Endothelial cell of umbilical vein (primary cell): Measurements from ENCODE around the gene NR6A1. TPM values are rescaled to one million over a fixed set of nuclear protein-coding genes. Genes with fewer than 3 reads are reported as not detected.

ENCODE experiments used
- BruUV-seq: library from RNA; stranded (reverse); fragments of 400-500 nt; replicated peaks from 2 replicates; lab custom pipeline; 2021; lab: Mats Ljungman, UMichigan
- CTCF ChIA-PET: fragments of 300-600, 350-600 bp; sonication (Branson Sonifier 250); formaldehyde crosslinking; loops from one replicate; lab custom pipeline; 2021; ENCODE audit warnings: antibody characterized with exemption, inconsistent platforms; lab: Charles Lee
- POLR2A ChIA-PET: fragments of 300-600, 350-600 bp; sonication (Branson Sonifier 250); formaldehyde crosslinking; loops from one replicate; lab custom pipeline; 2021; ENCODE audit warnings: antibody characterized with exemption, inconsistent platforms; lab: Charles Lee
- DNase-seq: peaks from one replicate; pipeline ENCODE4 v3.0.0-alpha.2; 2011; ENCODE audit warnings: low read depth, low spot score
- FAIRE-seq: peaks from 2 replicates; lab custom pipeline; 2011; peaks lifted over from hg19 to GRCh38; lab: Jason Lieb, UNC
- H2AFZ ChIP-seq: 2 replicates; pipeline ENCODE4 v1.6.0; 2012; ENCODE audit warnings: low read depth, low read length, control low read depth, inconsistent platforms
- H3K27ac ChIP-seq: 2 replicates; pipeline ENCODE4 v1.5.1; 2011; ENCODE audit warnings: low read depth, mild to moderate bottlenecking, control low read depth, low read length, moderate library complexity; ENCODE audit not compliant: insufficient read depth
- H3K27me3 ChIP-seq, 2 experiments: 2 replicates each; pipeline versions ENCODE4 v1.6.0 to v1.6.1; 2011; ENCODE audit warnings: low read length in 2 of 2, mixed read lengths in 1 of 2; ENCODE audit not compliant: control insufficient read depth in 2 of 2, insufficient read depth in 2 of 2
- H3K36me3 ChIP-seq, 2 experiments: 2 replicates in 1 of 2; 3 replicates in 1 of 2; pipeline ENCODE4 v1.5.1; 2011; ENCODE audit warnings: low read length in 2 of 2, mild to moderate bottlenecking in 1 of 2, moderate library complexity in 1 of 2; ENCODE audit not compliant: control insufficient read depth in 2 of 2, insufficient read depth in 2 of 2; ENCODE audit errors: extremely low read depth in 1 of 2
- H3K4me1 ChIP-seq: 3 replicates; pipeline ENCODE4 v1.5.1; 2011; ENCODE audit warnings: mild to moderate bottlenecking, low read length; ENCODE audit not compliant: control insufficient read depth, insufficient read depth; ENCODE audit errors: extremely low read depth
- H3K4me2 ChIP-seq: 2 replicates; pipeline ENCODE4 v1.6.1; 2011; ENCODE audit warnings: low read length, control low read depth, mixed read lengths; ENCODE audit not compliant: insufficient read depth
- H3K4me3 ChIP-seq, 3 experiments: fragments of 200-600 bp in 1 of 3; sonication (generic), shearing (Covaris generic) in 1 of 3; replicated peaks in 1 of 3; 2 replicates each; pipeline ENCODE4 v1.5.1; 2011 to 2016; ENCODE audit warnings: control low read depth in 3 of 3, low read length in 3 of 3, mild to moderate bottlenecking in 2 of 3, inconsistent platforms in 1 of 3, low read depth in 1 of 3, moderate library complexity in 1 of 3; ENCODE audit not compliant: insufficient read depth in 1 of 3
- H3K79me2 ChIP-seq: 2 replicates; pipeline ENCODE4 v1.6.0; 2012; ENCODE audit warnings: low read length, inconsistent platforms; ENCODE audit not compliant: control insufficient read depth, insufficient read depth
- H3K9ac ChIP-seq: replicated peaks from 2 replicates; pipeline ENCODE3; 2011; ENCODE audit warnings: low read length, control low read depth; ENCODE audit not compliant: insufficient read depth; ENCODE audit errors: extremely low read depth
- H3K9me1 ChIP-seq: replicated peaks from 3 replicates; pipeline ENCODE4 v1.6.0; 2011; ENCODE audit warnings: mild to moderate bottlenecking, low read length; ENCODE audit not compliant: control insufficient read depth, insufficient read depth; ENCODE audit errors: extremely low read depth
- H3K9me3 ChIP-seq: replicated peaks from 2 replicates; pipeline ENCODE4 v1.5.1; 2012; ENCODE audit warnings: low read length, inconsistent platforms; ENCODE audit not compliant: control insufficient read depth, insufficient read depth
- H4K20me1 ChIP-seq: replicated peaks from 2 replicates; pipeline ENCODE3; 2011; ENCODE audit warnings: mild to moderate bottlenecking, low read length; ENCODE audit not compliant: control insufficient read depth, insufficient read depth; ENCODE audit errors: extremely low read depth
- EZH2 ChIP-seq: IDR thresholded peaks from 2 replicates; pipeline ENCODE4 v1.6.1; 2012; ENCODE audit warnings: borderline replicate concordance, low read depth, mild to moderate bottlenecking, moderate library complexity, low read length, inconsistent platforms; ENCODE audit not compliant: severe bottlenecking
- FOS ChIP-seq: IDR thresholded peaks from 2 replicates; pipeline ENCODE4 v1.6.1; 2011; ENCODE audit warnings: mild to moderate bottlenecking, low read length, moderate library complexity, borderline replicate concordance; ENCODE audit not compliant: insufficient read depth
- GATA2 ChIP-seq: IDR thresholded peaks from 2 replicates; pipeline ENCODE4 v1.7.0; 2011; ENCODE audit warnings: low read depth, mild to moderate bottlenecking, moderate library complexity, mixed read lengths, low read length; ENCODE audit not compliant: insufficient read length, insufficient read depth
- JUN ChIP-seq: IDR thresholded peaks from 2 replicates; pipeline ENCODE4 v1.6.1; 2011; ENCODE audit warnings: borderline replicate concordance, low read depth; ENCODE audit not compliant: insufficient read length, insufficient read depth
- MYC ChIP-seq: IDR thresholded peaks from one replicate; pipeline ENCODE4 v1.6.1; 2011; ENCODE audit warnings: mild to moderate bottlenecking, low read depth, low read length
- POLR2A ChIP-seq: IDR thresholded peaks from 2 replicates; pipeline ENCODE4 v1.6.1; 2012; ENCODE audit warnings: low read depth, mild to moderate bottlenecking, control low read depth, low read length
- POLR2AphosphoS5 ChIP-seq: IDR thresholded peaks from 2 replicates; pipeline ENCODE4 v1.6.1; 2012; ENCODE audit warnings: low read depth, mild to moderate bottlenecking, control low read depth, low read length, moderate library complexity; ENCODE audit not compliant: insufficient read depth
- dilution Hi-C: fragments of 300-500 bp; cut with MboI; formaldehyde crosslinking; loops from one replicate; pipeline ENCODE4 v1.15.0; 2019; ENCODE audit warnings: low sequenced_read_pairs; ENCODE audit not compliant: extremely low pct_ligation_motif_present
- intact Hi-C: fragments of 100-400 bp; cut with micrococcal nuclease; formaldehyde crosslinking; loops from one replicate; pipeline ENCODE4 v1.10.0; 2022
- polyA plus RNA-seq, 4 experiments: library from polyadenylated mRNA; depleted of rRNA in 3 of 4; stranded (reverse) in 3 of 4; unstranded in 1 of 4; fragments of >200 nt; gene quantifications; 2 replicates each; pipeline versions ENCODE4 v1.2.1 to v1.2.3, GENCODE V29; 2011 to 2012; ENCODE audit warnings: missing spikeins in 1 of 4
- total RNA-seq: library from RNA; stranded (reverse); gene quantifications from 2 replicates; pipeline ENCODE4 v1.2.3, GENCODE V29; 2021
- TF ChIP-seq, protein P1 (sequence below): IDR thresholded peaks from 2 replicates; pipeline ENCODE4 v1.6.1; 2011; ENCODE audit not compliant: insufficient read depth, insufficient read length
- TF ChIP-seq, protein P2 (sequence below), 2 donors: IDR thresholded peaks; 1 replicate in 1 of 2; 2 replicates in 1 of 2; pipeline ENCODE4 v1.5.1; 2011; ENCODE audit warnings: low read length in 2 of 2, mild to moderate bottlenecking in 2 of 2, moderate library complexity in 2 of 2, control low read depth in 1 of 2, inconsistent platforms in 1 of 2, low read depth in 1 of 2; ENCODE audit not compliant: insufficient read depth in 1 of 2; ENCODE audit errors: extremely low read depth in 1 of 2

Gene NR6A1
- total and polyA plus RNA-seq, 2 donors (not counting 3 experiments of a cell fraction or from before 2014, with no cell fraction given): 0.17 to 1.2 TPM

DNA sequence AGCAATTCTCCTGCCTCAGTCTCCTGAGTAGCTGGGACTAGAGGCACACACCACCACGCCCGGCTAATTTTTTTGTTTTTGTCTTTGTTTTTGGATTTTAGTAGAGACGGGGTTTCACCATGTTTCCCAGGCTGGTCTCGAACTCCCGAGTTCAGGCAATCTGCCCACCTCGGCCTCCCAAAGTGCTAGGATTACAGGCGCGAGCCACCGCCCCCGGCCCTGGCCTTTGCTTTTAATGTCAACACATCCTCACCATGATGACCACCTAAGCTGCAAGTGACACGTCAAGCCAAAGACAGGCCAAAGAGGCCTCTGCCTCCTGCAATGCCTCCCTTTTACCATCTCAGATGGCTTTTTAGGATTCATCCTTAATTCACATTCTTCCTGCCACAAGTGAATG, 142.4 kb downstream of the NR6A1 start:
- Histone ChIP-seq H3K9ac (no peak overlapping the region), H3K4me2 (no peak overlapping the region), H3K4me3 (no peak overlapping the region), H3K36me3 (no peaks in the 10 kb centered on the region), H2AFZ (no peak overlapping the region), H3K79me2 (no peaks in the 10 kb centered on the region), H3K9me1 (no peaks in the 10 kb centered on the region), H3K9me3 (no peaks in the 10 kb centered on the region), H4K20me1 (no peaks in the 10 kb centered on the region), H3K27me3 (no peaks in the 10 kb centered on the region), H3K27ac (no peak overlapping the region), H3K4me1 (no peaks in the 10 kb centered on the region)
- dilution Hi-C loops: no loop called here
- TF ChIP-seq EZH2: no peak
- no peak for TF ChIP-seq POLR2AphosphoS5
- TF ChIP-seq, protein P1, sequence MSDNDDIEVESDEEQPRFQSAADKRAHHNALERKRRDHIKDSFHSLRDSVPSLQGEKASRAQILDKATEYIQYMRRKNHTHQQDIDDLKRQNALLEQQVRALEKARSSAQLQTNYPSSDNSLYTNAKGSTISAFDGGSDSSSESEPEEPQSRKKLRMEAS: no peak
- no peak for TF ChIP-seq FOS
- TF ChIP-seq, protein P2, sequence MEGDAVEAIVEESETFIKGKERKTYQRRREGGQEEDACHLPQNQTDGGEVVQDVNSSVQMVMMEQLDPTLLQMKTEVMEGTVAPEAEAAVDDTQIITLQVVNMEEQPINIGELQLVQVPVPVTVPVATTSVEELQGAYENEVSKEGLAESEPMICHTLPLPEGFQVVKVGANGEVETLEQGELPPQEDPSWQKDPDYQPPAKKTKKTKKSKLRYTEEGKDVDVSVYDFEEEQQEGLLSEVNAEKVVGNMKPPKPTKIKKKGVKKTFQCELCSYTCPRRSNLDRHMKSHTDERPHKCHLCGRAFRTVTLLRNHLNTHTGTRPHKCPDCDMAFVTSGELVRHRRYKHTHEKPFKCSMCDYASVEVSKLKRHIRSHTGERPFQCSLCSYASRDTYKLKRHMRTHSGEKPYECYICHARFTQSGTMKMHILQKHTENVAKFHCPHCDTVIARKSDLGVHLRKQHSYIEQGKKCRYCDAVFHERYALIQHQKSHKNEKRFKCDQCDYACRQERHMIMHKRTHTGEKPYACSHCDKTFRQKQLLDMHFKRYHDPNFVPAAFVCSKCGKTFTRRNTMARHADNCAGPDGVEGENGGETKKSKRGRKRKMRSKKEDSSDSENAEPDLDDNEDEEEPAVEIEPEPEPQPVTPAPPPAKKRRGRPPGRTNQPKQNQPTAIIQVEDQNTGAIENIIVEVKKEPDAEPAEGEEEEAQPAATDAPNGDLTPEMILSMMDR (IDR thresholded peaks at IDR 0.05; ENCODE audit: extremely low read depth in 1 of 2, insufficient read depth in 1 of 2, low read depth in 1 of 2, low read length in 2 of 2): no peak
- no peak for TF ChIP-seq JUN
- TF ChIP-seq MYC: no peak
- TF ChIP-seq POLR2A: no peak
- TF ChIP-seq GATA2: no peak
- DNase-seq: no peak
- ChIA-PET POLR2A (no interaction called here), CTCF (interaction anchor here (1.3 to 1.8 kb wide), 2 partner anchors 12 to 91 kb away, joined by 6 to 9 read pairs; no protein-coding TSS in a partner anchor)
- intact Hi-C loops: no loop called here
- BruUV-seq: no TSS peak
- FAIRE-seq: no peak
